GM18520 (cell line): ENCODE data around the gene ENTREP3.
A peak's percentile ranks its signal among the peaks of the same experiment; 100 is the strongest.
"Not testable (repeated sequence)": the region's sequence is repeated elsewhere in the genome, so short reads cannot be mapped to it uniquely, and the experiment has no call there.

ENCODE experiments used
- ATAC-seq: cut with Tn5 transposase; IDR thresholded peaks from one replicate; pipeline ENCODE4 v1.9.1; 2021; ENCODE audit not compliant: unreplicated experiment

ENTREP3 gene

GRCh38 chr1:155226188-155226909 is 28.9 kb downstream of the ENTREP3 start:
- ATAC-seq = no peak

- not testable (repeated sequence) for ATAC-seq
Observed at GRCh38 chr1:155225404-155225759, 29.9 kb downstream of the ENTREP3 start.

- no peak for ATAC-seq
Observed at GRCh38 chr1:155223047-155223446, 32.2 kb downstream of the ENTREP3 start.

GRCh38 chr1:155220211-155220965 is 34.9 kb downstream of the ENTREP3 start:
- not testable (repeated sequence) for ATAC-seq

- no peak for ATAC-seq
Observed at GRCh38 chr1:155219592-155220031, 35.7 kb downstream of the ENTREP3 start.

- no peak for ATAC-seq
Observed at GRCh38 chr1:155218854-155219591, 36.3 kb downstream of the ENTREP3 start.

- ATAC-seq = not testable (repeated sequence)
Observed at GRCh38 chr1:155214702-155215101, 40.6 kb downstream of the ENTREP3 start.

GRCh38 chr1:155212051-155212440 is 43.2 kb downstream of the ENTREP3 start:
- ATAC-seq = not testable (repeated sequence)

DNA sequence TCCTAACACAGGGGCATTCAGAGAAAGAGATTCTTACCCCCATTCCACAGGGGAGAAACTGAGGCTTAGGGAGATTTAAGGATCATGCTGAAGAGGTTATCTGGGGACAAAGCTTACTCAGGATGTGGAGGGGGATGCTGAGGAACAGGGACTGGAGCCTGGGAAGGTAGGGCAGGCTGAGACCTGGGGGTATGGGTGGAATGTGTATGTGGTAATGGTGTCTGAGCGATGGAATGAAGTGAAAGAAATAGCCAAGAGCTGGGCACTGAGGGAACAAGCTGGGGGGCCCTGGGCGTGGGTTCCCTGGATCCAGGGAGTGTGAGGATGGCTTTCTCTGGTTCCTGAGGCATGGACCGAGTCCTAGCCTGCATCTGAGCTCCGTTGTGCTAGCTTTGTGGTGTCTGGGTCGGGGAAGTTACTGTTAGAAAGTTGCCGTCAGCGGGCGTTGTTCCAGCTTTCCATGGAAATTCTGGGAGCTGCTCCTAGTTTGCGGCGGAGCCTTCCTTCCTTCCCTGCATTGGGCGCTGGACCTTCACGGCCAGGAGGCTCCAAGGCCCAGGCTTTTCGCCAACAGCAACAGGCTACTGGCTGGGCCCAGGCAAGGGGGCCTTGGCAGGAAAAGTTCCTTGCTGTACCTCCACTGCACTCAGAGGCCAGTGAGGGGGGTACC is 43.8 kb downstream of the ENTREP3 start:
- ATAC-seq = not testable (repeated sequence)

DNA sequence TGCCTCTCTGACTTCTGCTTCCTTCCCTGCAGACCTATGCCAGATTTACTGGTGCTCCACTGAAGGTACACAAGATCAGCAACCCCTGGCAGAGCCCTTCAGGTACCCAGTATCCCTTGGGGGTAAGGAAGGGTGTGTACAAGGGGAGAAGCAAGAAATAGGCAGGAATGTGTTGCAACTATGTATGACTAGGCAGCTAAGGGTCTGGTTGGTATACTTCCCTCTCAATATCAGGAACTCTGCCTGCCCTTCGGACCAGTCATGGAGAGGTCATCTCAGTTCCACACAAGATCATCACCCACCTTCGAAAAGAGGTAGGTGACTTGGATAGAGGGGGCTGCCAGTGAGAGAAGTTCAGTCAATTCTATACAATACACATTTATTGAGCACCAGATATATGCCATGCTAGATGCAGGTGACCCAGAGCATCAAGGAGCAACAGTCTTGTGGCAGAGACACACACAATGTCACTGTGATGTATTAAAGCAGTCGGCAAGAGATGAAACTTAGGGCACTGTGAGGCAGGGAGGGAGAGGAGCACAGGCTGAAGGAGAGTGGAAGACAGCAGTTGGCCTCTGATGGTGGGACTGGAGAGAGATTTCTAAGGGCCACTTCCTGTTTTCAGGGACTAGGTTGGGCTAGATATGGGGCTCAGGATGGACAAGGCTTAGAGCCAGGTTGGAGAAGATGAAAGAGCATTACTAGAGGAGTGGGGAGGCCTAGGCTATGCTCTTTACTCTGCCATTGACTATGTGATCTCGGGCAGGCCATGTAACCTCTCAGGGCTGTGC is 44.8 kb downstream of the ENTREP3 start:
- ATAC-seq = no peak

DNA sequence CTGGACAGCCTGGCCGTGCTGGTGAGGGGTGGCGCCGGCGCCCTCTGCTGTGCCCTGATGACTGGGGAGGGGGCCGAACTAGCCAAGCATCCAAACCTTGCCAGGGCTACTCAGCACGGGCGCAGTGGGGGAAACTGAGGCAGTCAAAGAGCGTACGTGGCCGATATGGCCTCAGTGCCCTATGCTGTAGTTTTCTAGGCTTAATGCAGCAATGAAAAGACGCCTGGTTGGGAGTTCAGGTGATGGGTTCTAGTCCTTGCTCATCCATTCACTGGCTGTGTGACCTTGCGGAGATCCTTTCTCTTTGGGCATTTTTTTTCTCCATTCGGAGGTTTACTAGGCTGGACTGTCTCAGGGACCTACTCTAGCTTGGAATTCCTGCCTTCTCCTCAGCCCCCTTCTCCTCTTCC is 46.0 kb downstream of the ENTREP3 start:
- no peak for ATAC-seq

- ATAC-seq = peak; percentile 64
Observed at GRCh38 chr1:155208541-155209311, 46.6 kb downstream of the ENTREP3 start, which contains the start of gene MTX1. TSS of gene MTX1 (plus strand) at chr1:155208695. CDS start at chr1:155208805, 110 bp downstream.

- no peak for ATAC-seq
Observed at GRCh38 chr1:155207806-155208540, 47.3 kb downstream of the ENTREP3 start, which contains the start of gene THBS3. TSS of gene THBS3 (minus strand) at chr1:155207897. CDS start at chr1:155207876, 21 bp downstream.

DNA sequence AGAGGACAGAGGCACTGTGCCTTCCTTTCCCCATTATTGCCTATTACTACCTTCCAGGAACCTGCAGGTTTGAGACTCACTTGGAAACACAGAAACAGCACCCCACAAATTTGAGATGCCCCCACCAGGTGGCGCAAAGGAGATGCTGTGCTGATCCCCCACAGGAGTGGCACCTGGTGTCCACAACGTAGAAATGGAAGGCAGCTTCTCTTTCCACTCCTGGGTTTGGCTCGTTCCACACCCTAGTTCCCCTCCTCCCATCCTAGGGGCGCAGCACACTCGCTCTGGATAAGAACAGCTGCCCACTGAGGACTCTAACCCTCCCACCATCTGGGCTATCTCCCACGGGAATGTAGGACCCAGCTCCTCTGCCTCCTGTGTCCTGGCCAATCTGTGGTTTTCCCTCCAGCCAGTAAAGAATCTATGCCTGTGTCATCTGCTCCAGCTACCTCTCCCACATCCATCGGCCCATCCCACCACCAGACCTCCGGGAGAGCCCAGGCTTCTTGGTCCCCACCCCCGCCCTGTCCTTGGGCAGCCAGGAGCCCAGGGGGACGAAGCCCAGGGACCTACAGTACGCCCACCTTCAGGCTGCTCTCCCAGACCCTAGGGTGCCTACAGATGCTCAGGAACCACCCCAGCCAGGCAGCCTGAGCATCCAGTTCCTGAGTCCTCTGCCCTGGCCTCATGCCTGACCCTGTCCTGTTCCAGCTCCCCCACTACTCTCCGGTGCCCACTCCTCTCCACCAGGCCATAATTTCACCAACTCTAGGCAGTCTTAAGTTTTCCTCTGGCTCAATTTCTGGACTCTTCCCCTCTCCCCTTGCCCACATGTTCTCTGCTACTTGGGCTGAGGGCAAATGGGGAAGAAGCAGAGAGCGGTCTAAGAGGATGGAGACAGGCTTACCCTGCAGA is 48.1 kb downstream of the ENTREP3 start:
- no peak for ATAC-seq

DNA sequence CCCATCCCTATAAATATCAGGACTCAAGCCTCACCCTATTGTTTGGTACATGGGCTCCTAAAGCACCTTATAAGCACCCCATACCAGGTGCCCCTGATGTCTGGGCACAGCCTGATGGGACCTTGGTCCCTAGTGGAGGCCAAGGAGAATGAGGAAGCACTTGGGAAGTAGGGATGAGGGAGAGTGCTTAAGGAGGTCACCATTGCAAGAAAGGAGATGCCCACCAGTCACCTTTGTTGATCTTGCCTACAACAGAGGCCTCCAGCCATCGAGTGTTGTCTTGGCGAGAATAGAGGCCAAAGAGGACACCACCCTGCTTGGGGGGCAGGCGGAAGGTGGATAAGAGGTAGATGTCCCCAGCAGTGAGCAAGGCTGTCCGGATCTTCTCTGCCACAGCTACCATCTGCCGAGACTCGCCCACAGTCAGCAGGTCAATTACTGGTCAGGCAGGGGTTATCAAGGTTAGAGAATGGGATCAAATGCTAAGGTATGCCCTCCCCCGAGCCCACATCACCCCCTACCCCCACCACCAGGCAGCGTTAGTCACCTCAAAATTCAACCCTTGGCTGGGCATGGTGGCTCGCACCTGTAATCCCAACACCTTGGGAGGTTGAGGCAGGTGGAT is 49.2 kb downstream of the ENTREP3 start:
- no peak for ATAC-seq

DNA sequence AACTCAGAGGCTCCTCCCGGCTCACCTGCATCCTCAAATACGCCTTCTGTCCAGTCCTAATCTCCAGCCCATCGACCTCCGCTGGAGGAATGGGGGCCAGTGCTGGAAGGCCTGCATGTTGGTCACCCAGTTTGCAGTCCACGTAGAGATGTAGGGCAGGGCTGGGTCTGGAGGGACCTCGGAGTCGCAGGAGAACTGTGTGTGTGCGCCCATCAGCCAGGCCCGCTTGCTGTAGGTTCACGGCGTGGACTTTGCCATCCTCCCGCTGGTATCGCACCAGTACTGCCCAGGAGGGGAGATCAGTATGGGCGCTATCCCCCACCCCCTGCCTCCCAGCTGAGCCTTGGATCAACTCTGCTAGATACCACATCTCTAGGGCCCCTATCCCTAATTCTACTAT is 50.2 kb downstream of the ENTREP3 start:
- no peak for ATAC-seq
